HG02571 (cell line): Measurements from ENCODE around the gene TRMT44.

Experiments
- ATAC-seq: cut with Tn5 transposase; IDR thresholded peaks from one replicate; pipeline ENCODE4 v1.9.1; 2021; ENCODE audit warnings: mild to moderate bottlenecking, moderate library complexity; ENCODE audit not compliant: unreplicated experiment

TRMT44 gene

DNA sequence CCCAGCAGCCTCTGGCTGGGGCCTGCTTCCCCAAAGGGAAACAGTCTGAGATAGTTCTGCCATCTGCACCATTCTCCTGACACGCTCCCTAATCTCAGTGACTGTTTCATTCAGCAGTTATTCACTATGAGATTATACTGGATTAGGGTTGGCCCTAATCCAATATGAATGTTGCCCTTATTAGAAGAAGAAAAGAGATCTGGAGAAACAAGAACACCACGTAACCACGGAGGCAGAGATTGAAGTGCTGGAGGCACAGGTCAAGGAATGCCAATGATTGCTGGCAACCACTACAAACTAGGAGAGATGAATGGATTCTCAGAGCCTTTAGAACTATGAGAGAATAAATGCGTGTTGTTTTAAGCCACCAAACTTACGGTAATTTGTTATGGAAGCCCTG lies 7.4 kb upstream of the TRMT44 start:
- ATAC-seq: no peak

DNA sequence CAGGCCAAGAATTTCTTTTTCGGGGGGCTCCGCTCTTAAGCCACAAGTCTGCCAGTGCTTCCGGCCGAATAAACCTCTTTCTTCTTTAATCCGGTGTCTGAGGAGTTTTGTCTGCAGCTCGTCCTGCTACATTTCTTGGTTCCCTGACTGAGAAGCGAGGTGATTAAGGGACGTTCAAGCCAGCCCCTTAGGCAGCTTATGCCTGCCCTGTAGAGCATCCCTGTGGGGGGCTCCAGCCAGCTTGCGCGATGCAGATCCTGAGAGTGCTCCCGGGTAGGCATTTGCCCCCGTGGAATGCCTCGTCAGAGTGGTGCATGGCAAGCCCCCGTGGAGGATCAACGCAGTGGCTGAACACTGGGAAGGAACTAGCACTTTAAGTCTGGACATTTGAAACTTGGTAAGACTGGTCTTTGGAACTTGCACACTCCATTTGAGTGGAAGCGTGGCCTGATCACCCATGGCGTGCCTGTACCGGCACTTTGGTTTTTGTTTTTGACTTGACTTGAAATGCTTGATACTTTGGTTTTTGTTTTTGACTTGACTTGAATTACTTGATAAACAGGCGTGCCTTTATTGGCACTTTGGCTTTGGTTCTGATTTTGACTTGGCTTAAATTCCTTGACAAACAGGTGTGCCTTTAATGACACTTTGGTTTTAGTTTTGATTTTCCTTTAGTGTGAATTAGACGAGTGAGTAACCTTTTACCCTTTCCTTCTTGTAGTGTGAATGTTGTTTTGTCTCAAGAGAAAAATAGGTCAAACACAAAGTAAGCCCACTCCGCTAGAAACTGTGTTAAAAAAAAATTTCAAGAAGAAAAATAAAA lies 6.1 kb upstream of the TRMT44 start:
- no peak for ATAC-seq

DNA sequence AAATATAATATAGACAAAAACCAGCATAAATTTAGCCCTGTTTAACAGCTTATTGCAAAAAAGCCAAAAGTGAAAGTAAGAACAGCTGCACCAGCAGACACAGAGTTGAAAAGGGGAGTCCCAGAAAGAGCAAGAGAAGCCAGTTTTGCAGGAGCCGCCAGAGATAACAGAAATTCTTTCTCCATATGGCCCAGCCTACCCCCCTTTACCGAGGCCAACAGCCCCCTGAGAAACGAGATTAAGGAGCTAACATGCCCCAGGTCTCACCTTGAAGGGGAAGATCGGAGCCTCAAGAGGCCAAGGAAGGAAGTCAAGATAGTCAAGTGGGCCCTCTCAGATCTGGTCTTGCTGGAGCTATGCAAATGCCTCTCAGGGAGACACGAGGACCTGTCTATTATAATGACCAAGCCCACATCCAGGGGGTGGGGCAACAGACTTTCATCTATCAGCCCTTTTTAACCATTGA lies 4.9 kb upstream of the TRMT44 start:
- ATAC-seq: peak; percentile 54

DNA sequence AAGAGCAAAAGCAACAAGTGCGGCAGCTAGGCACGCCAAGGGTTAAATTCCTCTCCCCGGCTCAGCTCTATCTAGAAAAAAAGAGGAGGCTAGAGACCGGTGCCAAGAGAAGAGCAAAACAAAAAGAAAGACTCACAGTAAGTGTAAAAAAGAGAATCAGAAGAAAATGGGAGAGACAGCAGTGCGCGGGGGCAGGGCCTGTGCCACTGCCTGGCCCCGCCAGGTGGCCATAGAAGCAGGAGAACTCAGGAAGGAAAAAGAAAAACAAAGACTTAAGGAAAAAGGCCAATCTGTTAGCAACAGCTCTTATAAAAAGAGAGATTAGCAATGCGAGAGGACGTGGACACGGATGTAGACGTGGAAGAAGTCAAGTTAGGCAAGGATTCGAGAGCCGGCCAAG lies 3.3 kb upstream of the TRMT44 start:
- ATAC-seq: no peak

DNA sequence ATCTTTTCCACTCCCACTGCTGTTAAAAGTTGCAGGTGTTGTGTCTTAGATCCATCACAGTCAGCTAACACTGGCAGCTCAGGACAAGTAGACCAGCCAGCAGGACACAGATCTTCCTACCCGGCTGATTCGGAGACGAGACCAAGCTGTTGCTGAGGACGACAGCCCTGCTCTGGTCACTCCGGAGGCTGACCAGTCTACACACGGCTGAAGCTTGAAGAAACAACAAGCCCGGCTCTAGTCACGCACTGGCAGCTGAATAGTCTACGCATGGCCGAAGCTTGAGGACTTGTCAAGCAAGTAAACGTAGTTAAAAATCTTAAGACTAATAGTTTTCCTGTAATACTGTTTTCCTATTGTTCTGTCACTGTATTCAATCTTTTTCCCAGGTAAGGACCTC lies 1.8 kb upstream of the TRMT44 start:
- no peak for ATAC-seq

DNA sequence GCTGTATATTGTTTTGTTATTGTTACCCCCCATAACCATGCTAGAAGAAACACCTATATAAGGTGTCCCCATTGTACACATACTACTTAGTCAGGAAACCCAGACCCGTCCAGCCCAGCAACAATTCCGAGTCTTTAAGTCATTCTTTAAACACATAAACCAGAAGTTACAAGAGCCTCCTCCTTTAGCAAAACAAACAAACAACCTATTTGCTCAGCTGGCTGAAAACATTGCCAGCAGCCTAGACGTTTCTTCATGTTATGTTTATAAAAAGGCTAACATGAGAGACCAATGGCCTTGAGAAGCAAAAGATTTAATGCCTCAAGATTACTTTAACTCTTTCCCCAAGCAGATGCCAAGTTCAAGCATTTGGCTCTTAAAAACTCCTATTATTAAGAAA lies 1.4 kb upstream of the TRMT44 start:
- no peak for ATAC-seq

DNA sequence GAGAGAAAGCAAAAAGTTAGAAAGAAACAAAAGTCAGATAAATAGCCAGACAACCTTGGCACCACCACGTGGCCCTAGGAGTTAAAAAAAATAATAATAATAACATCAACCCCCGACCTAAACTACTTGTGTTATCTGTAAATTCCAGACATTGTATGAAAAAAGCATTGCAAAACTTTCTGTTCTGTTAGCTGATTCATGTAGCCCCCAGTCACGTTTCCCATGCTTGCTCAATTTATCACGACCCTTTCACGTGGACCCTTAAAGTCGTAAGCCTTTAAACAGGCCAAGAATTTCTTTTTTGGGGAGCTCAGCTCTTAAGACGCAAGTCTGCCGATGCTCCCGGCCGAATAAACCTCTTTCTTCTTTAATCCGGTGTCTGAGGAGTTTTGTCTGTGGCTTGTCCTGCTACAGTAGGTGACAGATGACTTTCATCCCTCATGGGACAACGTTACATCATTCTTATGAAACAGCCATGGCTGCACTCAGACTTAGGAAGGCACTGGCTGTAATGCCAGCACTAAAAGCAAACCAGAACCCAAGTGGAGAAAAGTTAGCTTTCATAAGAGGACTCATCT lies 574 bp upstream of the TRMT44 start:
- ATAC-seq: peak; percentile 10

DNA sequence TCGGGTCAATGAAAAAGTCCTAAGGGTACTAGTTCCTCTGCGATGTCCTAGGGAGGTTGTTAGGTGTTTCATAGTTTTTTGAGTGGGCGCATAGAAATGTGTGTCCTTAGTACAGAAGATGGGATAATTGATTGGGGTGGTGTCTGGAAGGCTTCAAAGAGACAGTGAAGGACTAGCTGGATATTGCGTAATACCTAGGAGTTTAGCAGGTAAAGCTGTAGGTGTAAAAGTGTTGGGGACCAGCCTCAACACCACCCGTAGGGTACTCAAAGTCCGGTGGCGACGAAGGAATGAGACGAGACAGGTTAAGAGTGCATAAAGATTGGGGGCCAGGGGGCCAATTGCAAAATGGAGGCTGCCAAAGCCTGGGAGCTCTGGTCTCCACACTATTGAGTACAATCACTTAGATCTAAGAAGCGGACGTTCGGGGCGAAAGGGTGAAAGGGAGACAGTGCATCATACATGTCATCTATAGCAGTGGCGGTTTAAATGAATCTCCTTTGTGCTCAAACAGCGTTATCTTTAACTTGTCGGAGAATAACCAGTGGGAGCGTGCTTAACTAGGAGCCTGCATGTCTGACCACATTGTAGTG lies 1.0 kb downstream of the TRMT44 start:
- ATAC-seq: no peak

DNA sequence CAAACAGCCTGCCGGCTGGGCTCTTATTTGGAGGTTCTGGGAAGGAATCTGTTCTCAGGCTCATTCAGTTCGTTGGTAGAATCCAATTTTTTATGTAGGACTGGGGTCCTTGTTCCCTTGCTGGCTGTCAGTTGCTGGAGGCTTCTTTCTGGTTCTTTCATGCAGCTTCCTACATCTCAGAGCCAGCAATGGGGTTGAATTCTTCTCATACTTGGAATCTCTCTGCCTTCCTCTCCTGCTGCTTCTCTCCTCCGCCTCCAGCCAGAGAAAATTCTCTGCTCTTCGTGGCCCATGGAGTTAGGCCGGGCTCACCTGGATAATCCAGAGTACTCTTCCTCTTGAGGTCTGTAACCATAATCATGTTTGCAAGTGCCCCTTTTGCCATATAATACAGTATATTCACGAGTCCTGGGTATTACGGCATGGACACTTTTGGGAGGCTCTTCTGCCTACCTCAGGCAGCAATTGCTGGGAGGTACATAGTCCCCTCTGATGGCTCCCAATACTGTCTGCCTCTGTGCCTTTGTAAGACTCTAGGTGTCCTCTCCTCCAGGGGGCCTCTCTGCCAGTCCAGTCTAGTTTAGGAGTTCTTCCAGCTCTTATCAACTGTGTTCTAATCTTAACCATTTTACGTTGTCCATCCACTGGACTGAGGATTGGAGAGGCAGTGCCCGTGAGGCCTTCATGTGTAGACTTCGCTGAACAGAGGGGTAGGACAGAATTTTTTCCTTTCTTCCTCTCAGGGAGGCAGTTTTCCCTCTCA lies 2.2 kb downstream of the TRMT44 start:
- ATAC-seq: no peak

DNA sequence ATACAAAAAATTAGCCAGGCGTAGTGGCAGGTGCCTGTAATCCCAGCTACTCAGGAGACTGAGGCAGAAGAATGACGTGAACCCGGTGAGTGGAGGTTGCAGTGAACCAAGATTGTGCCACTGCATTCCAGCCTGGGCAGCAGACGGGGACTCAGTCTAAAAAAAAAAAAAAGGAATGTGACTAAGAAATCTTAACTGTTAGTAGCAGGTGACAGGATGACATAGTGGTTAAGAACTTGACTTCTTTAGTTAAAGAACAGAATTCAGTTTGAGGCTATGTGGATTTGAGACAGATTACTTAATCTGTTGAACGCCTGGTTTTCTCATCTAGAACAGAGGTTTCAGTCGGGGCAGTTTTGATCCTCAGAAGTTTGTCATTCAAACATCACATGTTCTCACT lies 3.2 kb downstream of the TRMT44 start:
- ATAC-seq: no peak

DNA sequence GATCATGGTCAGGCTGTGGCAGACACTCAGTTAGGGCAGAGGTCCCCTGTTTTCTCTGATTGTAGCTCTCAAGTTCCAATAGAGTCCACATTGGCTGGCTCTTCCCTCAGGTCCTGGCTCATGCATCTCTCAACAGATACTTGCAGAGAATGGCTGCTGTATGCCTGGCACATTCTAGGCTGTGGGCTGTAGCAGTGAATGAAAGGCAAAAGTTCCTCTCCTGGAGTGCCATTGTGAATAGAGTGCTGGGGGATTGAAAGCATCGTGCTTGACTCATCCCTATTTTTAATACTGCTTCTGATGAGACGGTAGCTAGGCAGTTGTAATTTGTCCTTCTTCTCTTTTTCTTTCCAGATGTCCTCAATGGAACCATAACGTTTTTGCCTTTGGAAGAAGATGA lies 5.5 kb downstream of the TRMT44 start:
- ATAC-seq: no peak

DNA sequence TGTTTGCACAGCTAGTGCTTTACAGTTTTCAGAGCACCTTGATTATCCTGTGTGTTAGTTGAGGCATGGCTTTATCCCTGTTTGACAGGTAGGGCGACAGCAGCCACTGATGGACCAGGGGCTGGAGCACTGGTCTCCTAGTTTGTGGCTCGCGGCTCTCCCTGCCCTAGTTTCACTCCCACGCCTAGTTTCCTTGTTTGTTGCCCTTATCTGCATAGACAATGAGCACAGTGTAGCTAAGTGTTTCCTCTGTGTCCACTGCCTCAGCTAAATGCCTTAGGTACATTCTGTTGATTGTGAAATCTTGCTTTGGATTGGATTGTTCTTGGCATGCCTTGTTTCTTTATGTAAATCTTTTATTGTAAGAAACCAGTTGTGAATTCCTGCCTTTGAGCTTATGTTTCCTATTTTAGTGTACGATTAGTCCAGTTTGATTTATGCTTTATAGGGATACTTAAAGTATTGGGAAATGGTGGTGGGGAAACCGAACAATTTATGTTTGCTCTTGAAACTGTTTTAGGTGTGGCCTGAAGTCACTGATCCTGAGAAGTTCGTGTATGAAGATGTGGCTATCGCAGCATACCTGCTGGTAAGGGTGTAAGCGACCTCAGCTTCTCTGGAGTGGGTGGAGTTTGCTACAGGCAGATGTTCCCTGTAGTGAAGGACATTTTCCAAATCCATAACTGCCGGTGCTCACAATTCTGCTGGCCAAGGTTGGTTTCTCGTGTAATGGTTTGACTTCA lies 11.0 kb downstream of the TRMT44 start:
- no peak for ATAC-seq

DNA sequence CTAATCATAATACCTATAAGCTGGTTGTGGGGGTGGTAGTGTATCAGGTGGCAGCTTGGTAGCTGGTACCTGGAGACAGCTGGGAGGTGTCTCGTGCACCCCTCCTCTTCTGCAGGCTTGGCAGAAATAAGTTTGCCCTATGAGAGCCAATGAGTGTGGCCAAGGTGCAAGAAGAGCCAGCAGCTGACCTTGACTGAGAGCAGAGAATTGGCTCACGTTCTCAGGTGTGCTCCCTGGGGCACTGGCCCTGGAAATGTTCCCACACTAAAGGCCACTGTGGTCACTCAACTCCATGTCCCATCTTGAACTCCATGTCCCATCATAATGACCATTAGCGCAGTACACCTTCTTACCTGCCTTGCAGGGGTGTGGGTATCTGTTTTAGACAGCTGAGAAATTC lies 13.4 kb downstream of the TRMT44 start:
- ATAC-seq: no peak

DNA sequence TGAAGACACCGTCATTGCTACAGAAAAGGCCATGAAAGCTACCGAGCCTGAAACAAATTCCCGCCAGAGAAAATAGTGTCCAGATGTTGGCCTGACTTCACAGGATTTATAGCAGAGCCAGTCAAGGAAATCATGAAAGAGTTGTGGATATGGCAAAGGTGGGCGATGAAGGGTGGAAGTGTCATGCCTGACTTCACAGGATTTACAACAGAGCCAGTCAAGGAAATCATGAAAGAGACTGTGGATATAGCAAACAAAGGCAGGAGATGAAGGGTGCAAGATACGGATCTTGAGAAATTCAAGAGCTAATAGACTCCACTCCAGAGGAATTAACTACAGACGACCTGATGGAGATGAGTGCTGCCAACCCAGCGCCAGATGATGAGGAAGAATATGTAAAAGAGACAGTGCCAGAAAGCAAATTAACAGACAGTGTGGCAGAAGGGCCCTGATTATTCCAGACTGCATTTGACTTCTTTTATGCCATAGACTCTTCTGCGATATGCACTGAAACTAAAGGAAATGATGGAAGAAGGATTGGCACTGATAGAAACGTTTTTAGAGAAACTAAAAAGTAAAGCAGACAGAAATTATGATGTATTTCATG lies 17.2 kb downstream of the TRMT44 start:
- ATAC-seq: no peak

DNA sequence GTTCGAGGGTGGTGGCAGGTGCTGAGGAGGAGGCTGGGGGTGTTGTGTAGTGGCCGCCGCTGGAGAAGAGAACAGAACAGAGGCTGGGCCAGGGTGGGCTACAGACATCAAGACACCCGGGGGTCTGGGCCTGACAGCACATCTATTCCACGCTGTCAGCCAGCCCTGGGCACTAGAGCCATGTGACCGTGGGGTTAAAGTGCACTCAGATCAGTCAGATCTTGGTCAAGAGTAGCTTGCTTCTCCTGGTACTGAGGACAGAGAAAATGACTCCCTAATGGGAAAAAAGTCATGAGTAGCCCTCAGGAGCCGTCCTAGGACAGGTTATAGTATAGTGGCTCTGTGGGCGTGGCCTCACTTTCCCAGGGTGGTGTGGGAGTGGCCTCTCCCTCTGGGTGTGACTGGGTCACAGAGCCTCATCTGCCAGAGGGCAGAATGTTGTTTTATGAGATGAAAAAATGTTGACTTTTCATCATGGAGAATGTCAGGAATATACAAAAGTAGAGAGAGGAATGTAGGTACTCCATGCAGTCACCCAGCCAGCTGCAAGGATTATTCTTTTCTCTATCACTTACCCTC lies 19.4 kb downstream of the TRMT44 start:
- ATAC-seq: no peak

DNA sequence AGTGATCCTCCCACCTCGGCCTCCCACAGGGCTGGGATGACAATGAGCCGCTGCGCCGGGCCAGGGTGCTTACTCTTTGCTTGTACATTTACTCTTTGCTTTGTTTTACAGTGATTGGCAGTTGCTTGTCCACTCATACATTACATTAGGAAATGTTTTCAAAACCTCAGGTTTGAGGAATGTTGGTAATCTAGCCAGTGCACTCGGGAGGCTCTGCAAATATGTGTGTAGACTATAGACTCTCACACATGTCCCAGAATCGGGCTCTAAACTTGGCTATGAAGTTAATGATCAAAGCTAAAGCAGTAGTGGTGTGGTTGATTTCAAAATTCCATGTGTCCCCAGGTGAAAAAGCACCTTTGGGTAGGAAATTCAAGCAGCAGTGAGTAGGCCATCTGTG lies 20.5 kb downstream of the TRMT44 start:
- no peak for ATAC-seq

DNA sequence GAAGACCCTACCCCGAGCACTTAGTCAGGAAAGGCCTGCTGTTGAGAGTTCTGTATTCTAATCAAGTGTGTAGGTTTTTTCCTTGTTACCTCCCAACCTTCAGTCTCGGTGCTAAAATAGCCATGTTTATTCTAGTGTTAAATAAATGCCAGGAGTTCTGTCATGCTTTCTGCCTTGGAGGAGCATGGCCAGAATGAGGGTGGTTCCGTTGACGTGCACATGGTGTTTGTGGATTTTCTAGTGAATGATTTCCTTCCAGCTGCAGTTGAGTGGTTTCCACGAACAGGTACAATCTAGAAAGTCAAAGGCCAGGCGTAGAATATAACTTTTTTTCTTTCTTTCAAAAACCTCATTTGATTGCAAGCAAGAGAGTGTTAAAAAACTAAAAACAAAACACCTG lies 21.0 kb downstream of the TRMT44 start:
- ATAC-seq: no peak

DNA sequence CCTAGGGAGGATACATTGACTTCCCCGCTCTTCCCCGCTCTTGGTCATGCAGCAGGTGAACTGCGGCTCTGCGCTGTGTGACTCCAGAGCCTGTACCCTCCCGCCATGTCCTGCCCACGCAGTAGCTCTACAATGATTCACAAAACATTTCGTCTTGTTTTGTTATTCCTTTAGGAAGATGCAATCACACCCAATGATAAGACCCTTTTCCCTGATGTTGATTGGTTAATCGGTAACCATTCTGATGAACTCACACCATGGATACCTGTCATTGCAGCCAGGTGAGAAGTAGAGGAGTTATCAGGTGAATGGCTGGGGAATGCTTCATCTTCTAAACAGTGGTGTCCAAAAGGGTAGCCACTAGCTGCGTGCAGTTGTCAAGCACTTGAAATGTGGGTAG lies 23.2 kb downstream of the TRMT44 start:
- ATAC-seq: no peak

DNA sequence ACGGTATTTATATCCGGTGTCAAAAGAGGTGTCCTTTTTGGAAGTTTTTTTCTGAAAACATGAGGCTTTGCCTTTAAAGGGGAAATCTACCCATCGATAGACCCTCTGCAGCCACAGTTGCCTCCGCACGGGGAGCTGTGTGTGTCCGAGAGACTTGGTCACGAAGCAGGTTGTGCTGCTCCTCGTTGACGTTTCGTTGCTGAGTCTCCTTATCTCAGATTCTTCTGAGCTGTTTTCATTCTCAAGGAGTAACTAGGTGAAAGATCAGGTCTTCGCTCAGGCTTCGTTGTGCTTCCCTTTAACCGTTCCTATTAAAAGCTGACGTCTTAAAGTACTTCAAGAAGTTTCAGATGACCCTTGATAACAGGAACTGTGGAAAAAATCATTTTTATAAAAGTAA lies 23.8 kb downstream of the TRMT44 start:
- ATAC-seq: no peak
